Thymus (tissue), 11 donors: ENCODE results near the gene SUN1. TPM values are rescaled to one million over a fixed set of nuclear protein-coding genes. Genes with fewer than 3 reads are reported as not detected.
"Not testable (repeated sequence)": the region's sequence is repeated elsewhere in the genome, so short reads cannot be mapped to it uniquely, and the experiment has no call there.

Source experiments
- DNase-seq, 9 donors: peaks; one replicate each; pipeline ENCODE4 v3.0.0-alpha.2; 2013; ENCODE audit warnings: low spot score in 9 of 9, low read depth in 6 of 9, missing footprints in 1 of 9
- H3K27ac ChIP-seq, 2 donors: one replicate each; pipeline ENCODE4 v1.5.1; 2013; ENCODE audit warnings: control low read depth in 1 of 2, low read depth in 1 of 2, low read length in 1 of 2, mild to moderate bottlenecking in 1 of 2, moderate library complexity in 1 of 2
- H3K27me3 ChIP-seq, 2 donors: one replicate each; pipeline ENCODE4 v1.5.1; 2013; ENCODE audit warnings: low read length in 1 of 2; ENCODE audit not compliant: control insufficient read depth in 2 of 2, insufficient read depth in 1 of 2
- H3K36me3 ChIP-seq, 2 donors: one replicate each; pipeline ENCODE4 v1.5.1; 2013; ENCODE audit warnings: low read length in 1 of 2, mild to moderate bottlenecking in 1 of 2, moderate library complexity in 1 of 2; ENCODE audit not compliant: control insufficient read depth in 2 of 2, insufficient read depth in 2 of 2
- H3K4me1 ChIP-seq, 2 donors: one replicate each; pipeline ENCODE4 v1.5.1; 2013; ENCODE audit warnings: low read length in 2 of 2; ENCODE audit not compliant: control insufficient read depth in 2 of 2, insufficient read depth in 2 of 2
- H3K4me3 ChIP-seq, 2 donors: one replicate each; pipeline ENCODE4 v1.5.1; 2013; ENCODE audit warnings: low read length in 2 of 2, control low read depth in 1 of 2, mild to moderate bottlenecking in 1 of 2
- H3K9me3 ChIP-seq, 2 donors: one replicate each; pipeline ENCODE4 v1.5.1; 2013; ENCODE audit warnings: low read length in 1 of 2, mild to moderate bottlenecking in 1 of 2; ENCODE audit not compliant: control insufficient read depth in 2 of 2, insufficient read depth in 1 of 2
- WGBS: extraction: QIAGEN DNeasy Blood & Tissue Kit; methylation state at CpG from one replicate; pipeline ENCODE4 v1.1.7; 2013; 5-methylcytosine and 5-hydroxymethylcytosine counted together
- polyA plus RNA-seq: library from polyadenylated mRNA; stranded (reverse); fragments of 200-250 nt; gene quantifications from one replicate; pipeline ENCODE4 v1.2.3, GENCODE V29; 2013
- total RNA-seq: library from RNA; stranded (reverse); fragments of 120-200 nt; gene quantifications from one replicate; pipeline ENCODE4 v1.2.4, GENCODE V29; 2013
- donor health status: healthy.

Gene SUN1
- total and polyA plus RNA-seq, 2 donors = 38.4 to 95.4 TPM

DNA sequence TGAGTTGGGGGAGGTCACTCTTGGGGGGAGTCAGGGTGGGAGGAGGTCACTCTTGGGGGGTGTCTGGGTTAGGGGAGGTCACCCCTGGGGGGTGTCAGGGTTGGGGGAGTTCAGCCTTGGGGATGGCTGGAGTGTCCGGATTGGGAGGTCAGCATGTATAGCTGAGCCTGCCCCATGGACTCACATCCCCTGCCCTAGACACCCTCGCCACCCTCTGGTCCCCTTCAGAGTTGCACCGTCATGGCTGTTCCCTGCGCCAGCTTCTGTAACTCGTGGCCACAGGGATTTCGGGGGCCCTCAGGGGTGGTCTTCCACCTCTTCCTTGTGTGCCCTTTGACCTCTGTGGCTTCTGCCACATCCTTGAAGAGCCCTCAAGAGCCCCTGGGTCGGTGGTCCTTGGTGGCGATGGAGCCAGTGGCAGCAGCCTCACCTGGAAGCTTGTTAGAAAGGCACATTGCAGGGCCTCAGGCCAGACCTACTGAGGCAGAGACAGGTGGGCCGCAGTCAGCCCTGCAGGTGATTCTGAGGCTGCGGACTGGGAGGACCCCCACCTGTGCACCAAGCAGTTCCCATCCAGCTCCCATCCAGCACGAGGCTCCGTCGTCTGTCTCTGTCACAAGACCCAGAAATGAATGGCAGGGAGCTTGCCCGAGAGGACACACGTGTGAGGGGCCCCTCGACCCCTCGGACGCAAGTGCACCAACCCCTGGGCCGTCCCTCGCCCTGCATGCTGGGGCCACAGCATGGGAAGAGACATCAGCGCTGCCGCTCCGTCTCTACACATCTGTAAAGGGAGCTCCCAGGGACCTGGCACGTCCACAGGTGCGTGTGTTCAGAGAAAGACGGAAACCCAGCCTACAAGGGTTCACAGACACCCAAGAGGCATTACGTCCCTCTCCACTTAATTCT, 44.7 kb upstream of the SUN1 start:
- 98% methylated on average over 27 of the region's 27 CpGs for WGBS
- DNase-seq = no peak
- H3K27me3 ChIP-seq = no peaks in the 10 kb centered on the region
- peaks cover 22 to 24% of the 10 kb centered on the region in 2 donors for H3K36me3 ChIP-seq
- no peak overlapping the region for H3K4me3 ChIP-seq
- no peaks in the 10 kb centered on the region for H3K4me1 ChIP-seq
- no peak overlapping the region for H3K27ac ChIP-seq
- H3K9me3 ChIP-seq = peaks cover 0 to 2% of the 10 kb centered on the region in 2 donors

DNA sequence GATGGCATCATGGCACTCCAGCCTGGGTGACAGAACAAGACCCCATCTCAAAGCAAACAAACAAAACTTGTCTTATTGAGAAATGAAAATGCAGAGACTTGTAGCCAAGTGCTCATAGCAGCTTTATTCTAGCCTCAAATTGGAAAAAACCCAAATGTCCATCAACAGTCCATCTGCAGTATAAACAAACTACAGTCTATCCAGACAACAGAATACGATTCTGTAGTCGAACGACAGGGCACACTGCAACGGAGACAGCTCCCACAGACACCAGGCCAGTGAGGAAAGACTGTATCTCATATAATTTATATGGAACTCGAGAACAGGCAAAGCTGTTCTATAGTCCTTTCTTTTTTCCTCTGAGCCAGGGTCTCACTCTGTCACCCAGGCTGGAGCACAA, 40.8 kb upstream of the SUN1 start:
- Histone ChIP-seq H3K9me3 (peaks cover 0 to 2% of the 10 kb centered on the region in 2 donors), H3K4me1 (no peaks in the 10 kb centered on the region), H3K27me3 (no peaks in the 10 kb centered on the region), H3K36me3 (peaks cover 0 to 2% of the 10 kb centered on the region in 2 donors), H3K27ac (no peak overlapping the region), H3K4me3 (no peak overlapping the region)
- WGBS = 86% methylated on average over 5 of the region's 5 CpGs
- no peak for DNase-seq

DNA sequence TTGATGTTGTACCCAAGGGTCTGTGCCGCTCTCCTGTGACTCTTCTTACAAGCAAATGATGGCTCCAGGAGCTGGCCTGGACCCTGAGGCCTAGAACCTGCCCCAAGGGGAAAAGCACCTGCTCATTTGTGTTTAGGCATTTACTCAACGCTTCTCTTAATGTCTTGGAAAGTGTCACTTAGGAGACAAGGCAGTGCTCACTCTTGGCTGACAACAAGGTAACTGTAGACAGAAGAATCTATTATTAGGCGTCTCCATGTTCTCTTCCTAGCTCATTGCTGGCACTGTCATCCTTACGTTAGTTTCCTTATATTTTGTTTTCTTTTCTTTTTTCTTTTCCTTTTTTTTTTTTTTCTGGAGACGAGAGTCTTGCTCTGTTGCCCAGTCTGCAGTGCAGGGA, 38.1 kb upstream of the SUN1 start:
- Histone ChIP-seq H3K4me1 (no peaks in the 10 kb centered on the region), H3K4me3 (no peak overlapping the region), H3K27ac (no peak overlapping the region), H3K9me3 (no peaks in the 10 kb centered on the region), H3K36me3 (no peaks in the 10 kb centered on the region), H3K27me3 (no peaks in the 10 kb centered on the region)
- no peak for DNase-seq
- 88% methylated on average over 5 of the region's 5 CpGs for WGBS

DNA sequence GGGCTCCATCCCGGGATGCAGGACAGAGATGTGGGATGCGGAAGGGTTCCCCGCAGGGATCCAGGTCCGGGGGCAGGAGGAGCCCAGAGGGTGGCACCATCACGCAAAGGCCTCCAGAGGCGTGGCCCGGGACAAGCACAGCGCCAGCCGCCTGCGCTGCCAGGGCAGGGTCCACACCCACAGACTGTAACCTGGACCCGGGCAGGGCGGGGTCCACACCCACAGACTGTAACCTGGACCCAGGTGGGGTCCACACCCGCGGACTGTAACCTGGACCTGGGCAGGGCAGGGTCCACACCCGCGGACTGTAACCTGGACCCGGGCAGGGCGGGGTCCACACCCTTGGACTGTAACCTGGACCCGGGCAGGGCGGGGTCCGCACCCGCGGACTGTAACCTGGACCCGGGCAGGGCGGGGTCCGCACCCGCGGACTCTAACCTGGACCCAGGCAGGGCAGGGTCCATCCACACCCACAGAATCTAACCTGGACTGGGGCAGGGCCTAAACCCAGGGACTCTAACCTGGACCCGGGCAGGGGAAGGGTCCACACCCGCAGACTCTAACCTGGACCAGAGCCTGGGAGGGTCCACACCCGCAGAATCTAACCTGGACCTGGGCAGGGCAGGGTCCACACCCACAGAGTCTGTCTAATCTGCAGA, 37.5 kb upstream of the SUN1 start:
- Histone ChIP-seq H3K27ac (no peak overlapping the region), H3K9me3 (no peaks in the 10 kb centered on the region)
- DNase-seq = no peak

DNA sequence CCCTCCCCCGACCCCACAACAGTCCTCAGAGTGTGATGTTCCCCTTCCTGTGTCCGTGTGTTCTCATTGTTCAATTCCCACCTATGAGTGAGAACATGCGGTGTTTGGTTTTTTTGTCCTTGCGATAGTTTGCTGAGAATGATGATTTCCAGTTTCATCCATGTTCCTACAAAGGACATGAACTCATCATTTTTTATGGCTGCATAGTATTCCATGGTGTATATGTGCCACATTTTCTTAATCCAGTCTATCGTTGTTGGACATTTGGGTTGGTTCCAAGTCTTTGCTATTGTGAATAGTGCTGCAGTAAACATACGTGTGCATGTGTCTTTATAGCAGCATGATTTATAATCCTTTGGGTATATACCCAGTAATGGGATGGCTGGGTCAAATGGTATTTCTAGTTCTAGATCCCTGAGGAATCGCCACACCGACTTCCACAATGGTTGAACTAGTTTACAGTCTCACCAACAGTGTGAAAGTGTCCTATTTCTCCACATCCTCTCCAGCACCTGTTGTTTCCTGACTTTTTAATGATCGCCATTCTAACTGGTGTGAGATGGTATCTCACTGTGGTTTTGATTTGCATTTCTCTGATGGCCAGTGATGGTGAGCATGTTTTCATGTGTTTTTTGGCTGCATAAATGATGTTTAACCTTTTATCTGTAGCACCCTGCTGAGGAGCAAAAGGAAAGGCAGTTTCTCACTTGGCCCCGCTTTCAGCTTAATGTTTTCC, 35.7 kb upstream of the SUN1 start:
- H3K4me3 ChIP-seq, H3K27me3 ChIP-seq, H3K4me1 ChIP-seq, DNase-seq, H3K36me3 ChIP-seq, H3K27ac ChIP-seq, H3K9me3 ChIP-seq: not testable (repeated sequence)
- WGBS = 83% methylated on average over 8 of the region's 10 CpGs

More for the DNA sequence above, 37.5 kb upstream of the SUN1 start:
- Histone ChIP-seq H3K36me3 (no peaks in the 10 kb centered on the region), H3K4me1 (no peaks in the 10 kb centered on the region), H3K4me3 (no peak overlapping the region), H3K27me3 (no peaks in the 10 kb centered on the region)
- 97% methylated on average over 31 of the region's 31 CpGs for WGBS

DNA sequence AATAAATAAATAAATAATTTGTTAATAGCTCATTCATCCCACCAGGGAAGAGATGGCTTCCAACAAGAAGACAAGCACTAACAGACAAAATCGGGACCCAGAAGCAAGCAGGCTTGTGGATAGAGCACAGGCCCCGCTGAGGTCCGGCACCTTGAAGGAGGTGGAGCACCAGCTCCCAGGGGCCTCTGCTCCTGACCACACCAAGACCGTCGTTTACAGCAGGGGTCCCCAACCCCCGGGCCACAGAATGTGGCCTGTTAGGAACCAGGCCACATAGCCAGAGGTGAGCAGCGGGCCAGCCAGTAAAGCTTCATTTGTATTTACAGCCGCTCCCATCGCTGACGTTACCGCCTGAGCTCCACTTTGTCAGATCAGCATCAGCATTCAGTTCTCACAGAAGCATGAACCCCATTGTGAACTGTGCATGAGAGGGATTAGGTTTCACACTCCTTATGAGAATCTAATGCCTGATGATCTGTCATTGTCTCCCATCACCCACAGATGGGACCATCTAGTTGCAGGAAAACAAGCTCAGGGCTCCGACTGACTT, 33.3 kb upstream of the SUN1 start:
- Histone ChIP-seq H3K27ac (no peak overlapping the region), H3K4me3 (no peak overlapping the region), H3K4me1 (no peaks in the 10 kb centered on the region), H3K9me3 (peaks cover 0 to 1% of the 10 kb centered on the region in 2 donors), H3K36me3 (no peaks in the 10 kb centered on the region), H3K27me3 (no peaks in the 10 kb centered on the region)
- DNase-seq = no peak
- WGBS = 98% methylated on average over 12 of the region's 12 CpGs

DNA sequence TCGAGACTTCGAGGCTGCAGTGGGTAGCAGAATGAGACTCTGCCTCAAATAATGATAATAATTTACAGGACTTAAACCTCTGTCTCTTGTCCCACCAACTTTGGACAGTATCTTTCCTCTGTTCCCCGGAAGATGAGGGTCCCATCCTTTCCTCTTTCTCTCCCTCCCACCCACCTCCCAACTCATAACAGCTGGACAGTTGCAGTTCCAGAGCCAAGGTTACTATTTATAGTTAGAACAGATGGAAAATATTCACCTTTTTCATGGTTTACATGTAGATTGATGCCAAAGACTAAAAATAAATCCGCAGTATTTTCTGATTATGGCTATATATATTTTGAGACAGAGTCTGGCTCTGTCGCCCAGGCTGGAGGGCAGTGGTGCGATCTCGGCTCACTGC, 31.6 kb upstream of the SUN1 start:
- Histone ChIP-seq H3K9me3 (peaks cover 0 to 4% of the 10 kb centered on the region in 2 donors), H3K4me1 (no peaks in the 10 kb centered on the region), H3K4me3 (no peak overlapping the region), H3K36me3 (no peaks in the 10 kb centered on the region), H3K27me3 (peaks cover 0 to 10% of the 10 kb centered on the region in 2 donors), H3K27ac (no peak overlapping the region)
- DNase-seq = no peak
- WGBS = 98% methylated on average over 7 of the region's 7 CpGs

DNA sequence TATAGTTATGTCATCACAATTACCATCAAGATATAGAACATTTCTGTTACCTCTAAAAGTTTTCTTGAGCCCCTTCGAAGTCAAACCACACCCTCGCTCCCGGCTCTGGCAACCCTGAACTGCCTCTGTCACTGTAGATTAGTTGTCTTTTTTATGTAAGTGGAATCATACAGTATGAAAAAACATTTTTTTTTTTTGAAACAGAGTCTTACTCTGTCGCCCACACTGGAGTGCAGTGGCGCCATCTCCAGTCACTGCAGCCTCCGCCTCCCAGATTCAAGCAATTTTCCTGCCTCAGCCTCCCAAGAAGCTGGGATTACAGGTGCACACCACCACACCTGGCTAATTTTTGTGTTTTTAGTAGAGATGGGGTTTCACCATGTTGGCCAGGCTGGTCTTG, 30.9 kb upstream of the SUN1 start:
- 80% methylated on average over 6 of the region's 6 CpGs for WGBS
- not testable (repeated sequence) for H3K36me3 ChIP-seq, H3K9me3 ChIP-seq, H3K27me3 ChIP-seq, H3K4me3 ChIP-seq, DNase-seq, H3K4me1 ChIP-seq, H3K27ac ChIP-seq
